MCF 10A (cell line): ENCODE measurements around the gene CFAP97. TPM values are rescaled to one million over a fixed set of nuclear protein-coding genes. Genes with fewer than 3 reads are reported as not detected.
"Not testable (repeated sequence)": the region's sequence is repeated elsewhere in the genome, so short reads cannot be mapped to it uniquely, and the experiment has no call there.

ENCODE experiments used
- BruUV-seq: library from RNA; stranded (reverse); fragments of 400-500 nt; replicated peaks from 2 replicates; lab custom pipeline; 2021; lab: Mats Ljungman, UMichigan
- CTCF ChIA-PET: fragments of 300-600 bp; sonication (Branson Sonifier 250); formaldehyde crosslinking; extraction: SDS; loops from one replicate; lab custom pipeline; 2021; ENCODE audit warnings: antibody characterized with exemption, inconsistent platforms; lab: Yijun Ruan, JAX
- POLR2A ChIA-PET: fragments of 300-600, 350-650 bp; sonication (Branson Sonifier 250); formaldehyde crosslinking; extraction: SDS; loops from one replicate; lab custom pipeline; 2020; ENCODE audit warnings: antibody characterized with exemption, inconsistent platforms; lab: Yijun Ruan, JAX
- DNase-seq: peaks from one replicate; pipeline ENCODE4 v3.0.0-alpha.2; 2018; ENCODE audit not compliant: unreplicated experiment
- H3K27ac Mint-ChIP-seq: one replicate; pipeline ENCODE4 v1.8.0; 2022; ENCODE audit warnings: mild to moderate bottlenecking, low read depth, mixed read lengths; ENCODE audit not compliant: unreplicated experiment
- H3K27me3 Mint-ChIP-seq: one replicate; pipeline ENCODE4 v1.8.0; 2022; ENCODE audit warnings: mixed read lengths; ENCODE audit not compliant: insufficient read depth, unreplicated experiment
- H3K36me3 Mint-ChIP-seq: one replicate; pipeline ENCODE4 v1.8.0; 2022; ENCODE audit warnings: mild to moderate bottlenecking, moderate library complexity, mixed read lengths; ENCODE audit not compliant: insufficient read depth, unreplicated experiment
- H3K4me1 Mint-ChIP-seq: one replicate; pipeline ENCODE4 v1.8.0; 2022; ENCODE audit warnings: mixed read lengths; ENCODE audit not compliant: insufficient read depth, unreplicated experiment
- H3K4me3 Mint-ChIP-seq: one replicate; pipeline ENCODE4 v1.8.0; 2022; ENCODE audit warnings: mild to moderate bottlenecking, moderate library complexity, mixed read lengths; ENCODE audit not compliant: unreplicated experiment
- H3K9me3 Mint-ChIP-seq: one replicate; pipeline ENCODE4 v1.8.0; 2022; ENCODE audit warnings: mixed read lengths; ENCODE audit not compliant: unreplicated experiment
- CTCF ChIP-seq: fragments of 200-600 bp; IDR thresholded peaks from one replicate; pipeline ENCODE4 v1.8.0; 2022; ENCODE audit warnings: antibody characterized with exemption, mild to moderate bottlenecking; ENCODE audit not compliant: unreplicated experiment
- intact Hi-C: fragments of 100-400 bp; cut with micrococcal nuclease; formaldehyde crosslinking; loops from 2 replicates; pipeline ENCODE4 v1.14.1; 2022
- total RNA-seq: library from RNA; stranded (reverse); gene quantifications from 2 replicates; pipeline ENCODE4 v1.2.3, GENCODE V29; 2022

The CFAP97 gene
- total RNA-seq, 1 experiment from 2014 or later: 95.0 TPM

- ChIA-PET CTCF (no interaction called here), POLR2A (interaction anchor here (2.0 kb wide), 1 partner anchor 190 kb away, joined by 25 read pairs; the partner anchor contains the start of genes ANKRD37 and LRP2BP)
- H3K4me3 Mint-ChIP-seq: no peak overlapping the region
- no peaks in the 10 kb centered on the region for H3K27me3 Mint-ChIP-seq
- no peak for TF ChIP-seq CTCF
- H3K4me1 Mint-ChIP-seq: peaks cover 10% of the 10 kb centered on the region
- intact Hi-C loops: loop anchor here (10.0 kb wide), 1 partner anchor 269 kb away; the partner anchor contains the start of gene CCDC110
- no peak overlapping the region for H3K27ac Mint-ChIP-seq
- no TSS peak for BruUV-seq
- no peaks in the 10 kb centered on the region for H3K9me3 Mint-ChIP-seq
- H3K36me3 Mint-ChIP-seq: peaks cover 4% of the 10 kb centered on the region
- no peak for DNase-seq
These were observed 2.0 kb upstream of the CFAP97 start for GRCh38 chr4:185205697-185206342.

- ChIA-PET POLR2A (interaction anchor here (0.9 to 2.0 kb wide), 6 partner anchors 24 to 391 kb away, joined by 3 to 25 read pairs (median 3); partner anchors contain the start of genes ANKRD37, LRP2BP and SLC25A4), CTCF (interaction anchor here (0.8 kb wide), 1 partner anchor 18 kb away, joined by 3 read pairs; no protein-coding TSS in a partner anchor)
- H3K36me3 Mint-ChIP-seq, H3K9me3 Mint-ChIP-seq, H3K27ac Mint-ChIP-seq, H3K27me3 Mint-ChIP-seq, H3K4me1 Mint-ChIP-seq, BruUV-seq, DNase-seq: not testable (repeated sequence)
- intact Hi-C loops: loop anchor here (10.0 kb wide), 1 partner anchor 270 kb away; the partner anchor contains the start of gene CCDC110
- H3K4me3 Mint-ChIP-seq: peak overlapping the region; percentile 90
These were observed 1.3 kb upstream of the CFAP97 start for GRCh38 chr4:185205073-185205472.

GRCh38 chr4:185204238-185204910 lies 574 bp upstream of the CFAP97 start:
- ChIA-PET CTCF (interaction anchor here (0.8 kb wide), 1 partner anchor 18 kb away, joined by 3 read pairs; no protein-coding TSS in a partner anchor), POLR2A (interaction anchor here (0.6 to 2.0 kb wide), 8 partner anchors 8 to 573 kb away, joined by 3 to 25 read pairs (median 3); partner anchors contain the start of genes ANKRD37, LRP2BP and SLC25A4)
- DNase-seq: peak; percentile 45
- Mint-ChIP-seq H3K36me3 (peaks cover 4% of the 10 kb centered on the region), H3K4me1 (peaks cover 13% of the 10 kb centered on the region), H3K27ac (peak overlapping the region; percentile 94), H3K9me3 (no peaks in the 10 kb centered on the region), H3K4me3 (peak overlapping the region; percentile 90), H3K27me3 (no peaks in the 10 kb centered on the region)
- TSS peak; percentile 90 for BruUV-seq
- intact Hi-C loops: loop anchor here (10.0 kb wide), 1 partner anchor 270 kb away; the partner anchor contains the start of gene CCDC110
- TF ChIP-seq CTCF: no peak

GRCh38 chr4:185202984-185203485 lies 765 bp downstream of the CFAP97 start:
- DNase-seq: peak; percentile 36
- TSS peak; percentile 51 for BruUV-seq
- TF ChIP-seq CTCF: no peak
- H3K4me3 Mint-ChIP-seq: peak overlapping the region; percentile 90
- H3K27me3 Mint-ChIP-seq: no peaks in the 10 kb centered on the region
- CTCF ChIA-PET: interaction anchor here (6.3 kb wide), 1 partner anchor 20 kb away, joined by 42 read pairs; no protein-coding TSS in a partner anchor
- peak overlapping the region; percentile 94 for H3K27ac Mint-ChIP-seq
- POLR2A ChIA-PET: interaction anchor here (0.6 to 0.7 kb wide), 4 partner anchors 41 to 159 kb away, joined by 3 to 5 read pairs (median 3); no protein-coding TSS in a partner anchor
- H3K9me3 Mint-ChIP-seq: no peaks in the 10 kb centered on the region
- H3K4me1 Mint-ChIP-seq: peaks cover 13% of the 10 kb centered on the region
- intact Hi-C loops: loop anchor here (2.0 to 10.0 kb wide), 2 partner anchors 194 to 272 kb away; partner anchors contain the start of genes ANKRD37 and CCDC110
- H3K36me3 Mint-ChIP-seq: peaks cover 12% of the 10 kb centered on the region
